GM19452 (cell line): Measurements from ENCODE around the gene TMEM269.

Experiments used
- ATAC-seq: cut with Tn5 transposase; IDR thresholded peaks from one replicate; pipeline ENCODE4 v1.9.1; 2021; ENCODE audit not compliant: unreplicated experiment

TMEM269 gene

DNA sequence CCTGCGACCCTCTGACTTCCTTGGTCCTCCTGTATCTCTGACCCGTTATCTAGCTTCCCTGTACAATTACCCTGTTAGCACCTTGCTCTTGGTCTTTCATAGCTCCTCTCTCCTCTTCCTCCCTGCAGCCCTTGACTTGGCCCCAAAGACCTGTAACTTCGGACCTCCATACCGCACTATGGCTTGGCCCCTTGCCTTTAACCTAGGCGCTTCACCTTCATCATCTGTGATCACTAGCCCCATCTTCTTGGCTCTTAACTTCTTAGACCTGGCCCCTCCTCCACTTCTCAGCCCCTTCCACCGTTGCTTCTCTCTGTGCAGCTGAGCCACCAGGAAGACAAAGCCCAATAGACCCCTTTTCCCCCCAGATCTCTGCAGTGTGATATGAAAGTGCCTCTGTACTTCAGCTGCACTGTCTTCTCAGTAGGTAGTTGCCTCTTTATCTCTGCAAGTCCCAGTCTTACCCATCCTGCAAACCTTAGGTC, 62.4 kb downstream of the TMEM269 start:
- peak; percentile 8 for ATAC-seq

DNA sequence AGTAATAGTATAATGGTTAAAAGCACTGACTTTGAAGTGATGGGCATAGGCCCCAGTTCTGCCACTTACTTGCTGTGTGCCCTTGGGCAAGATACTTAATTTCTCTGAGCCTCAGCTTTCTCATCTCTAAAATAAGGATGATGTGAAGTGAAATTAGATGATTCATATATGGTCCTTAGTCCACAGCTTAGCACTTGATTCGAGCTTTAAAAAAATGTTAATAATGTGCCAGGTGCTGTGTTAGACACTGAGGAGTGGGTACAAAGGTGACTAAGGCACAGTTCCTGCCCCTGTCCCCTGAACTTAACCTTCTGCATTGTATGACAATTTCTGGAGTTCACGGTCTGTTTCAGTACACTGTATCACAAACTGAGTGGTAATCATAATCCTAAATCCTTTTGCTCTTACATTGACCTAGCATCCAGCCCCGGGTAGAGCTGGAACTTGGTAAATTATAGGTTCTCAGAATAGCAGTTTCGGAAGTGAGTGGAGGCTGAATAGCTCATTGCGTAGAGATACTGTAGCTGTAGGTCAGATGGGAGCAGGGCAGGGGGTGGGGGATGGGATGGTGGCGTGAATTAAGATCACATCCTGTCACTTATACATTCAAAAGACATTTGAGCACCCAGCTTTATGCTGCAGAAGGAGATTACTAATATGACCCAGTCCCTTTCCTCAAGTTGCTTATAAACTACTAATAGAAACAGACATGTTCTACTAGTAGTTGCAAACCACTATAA, 63.1 kb downstream of the TMEM269 start:
- no peak for ATAC-seq

GRCh38 chr1:42848823-42849537, 64.2 kb downstream of the TMEM269 start:
- ATAC-seq, result no peak

GRCh38 chr1:42849944-42850343, 65.2 kb downstream of the TMEM269 start:
- ATAC-seq, result no peak
